ENCODE data around the gene LIPC.

GRCh38 chr15:58477170-58477569 is 45.4 kb downstream of the LIPC start:
- TF ChIP-seq CTCF (IDR thresholded peaks at IDR 0.05; ENCODE audit: insufficient read depth, low read length, poor library complexity, severe bottlenecking) (no peak), EZH2phosphoT487 (conservative IDR thresholded peaks at IDR 0.05; ENCODE audit: low read length) (no peak)
